Caco-2 (cell line): ENCODE results near the gene ERBB3. TPM values are rescaled to one million over a fixed set of nuclear protein-coding genes. Genes with fewer than 3 reads are reported as not detected.
A peak's percentile ranks its signal among the peaks of the same experiment; 100 is the strongest.
"Not testable (repeated sequence)": the region's sequence is repeated elsewhere in the genome, so short reads cannot be mapped to it uniquely, and the experiment has no call there.

Experiments used
- BruUV-seq: library from RNA; stranded (reverse); fragments of 400-500 nt; replicated peaks from 2 replicates; lab custom pipeline; 2021; lab: Mats Ljungman, UMichigan
- CTCF ChIA-PET: fragments of 300-600 bp; sonication (Branson Sonifier 250); formaldehyde crosslinking; loops from one replicate; lab custom pipeline; 2022; ENCODE audit warnings: antibody characterized with exemption; lab: Charles Lee
- POLR2A ChIA-PET: fragments of 300-600 bp; sonication (Branson Sonifier 250); formaldehyde crosslinking; loops from one replicate; lab custom pipeline; 2022; ENCODE audit warnings: antibody characterized with exemption; lab: Charles Lee
- DNase-seq, 2 experiments: peaks; one replicate each; pipeline versions ENCODE4 v3.0.0 to v3.0.0-alpha.2; 2020 to 2022
- H3K27me3 ChIP-seq: replicated peaks from 2 replicates; pipeline ENCODE4 v1.6.0; 2011; ENCODE audit warnings: low read length; ENCODE audit not compliant: control insufficient read depth, insufficient read depth
- H3K36me3 ChIP-seq: 2 replicates; pipeline ENCODE4 v1.5.1; 2011; ENCODE audit warnings: low read length; ENCODE audit not compliant: control insufficient read depth, insufficient read depth
- H3K4me1 ChIP-seq: fragments of 250-450 bp; sonication (Bioruptor Pico); 2 replicates; pipeline ENCODE4 v1.5.1; 2020; ENCODE audit warnings: mild to moderate bottlenecking
- H3K4me3 ChIP-seq: 2 replicates; pipeline ENCODE4 v1.5.1; 2011; ENCODE audit warnings: low read depth, mild to moderate bottlenecking, control low read depth, low read length
- H3K9me3 ChIP-seq: fragments of 250-450 bp; sonication (Bioruptor Pico); 2 replicates; pipeline ENCODE4 v1.5.1; 2020; ENCODE audit warnings: mild to moderate bottlenecking, moderate library complexity
- H3K27ac Mint-ChIP-seq: one replicate; pipeline ENCODE4 v1.8.0; 2022; ENCODE audit warnings: mixed read lengths; ENCODE audit not compliant: unreplicated experiment
- H3K27me3 Mint-ChIP-seq: one replicate; pipeline ENCODE4 v1.8.0; 2022; ENCODE audit warnings: mixed read lengths; ENCODE audit not compliant: insufficient read depth, unreplicated experiment
- H3K36me3 Mint-ChIP-seq: one replicate; pipeline ENCODE4 v1.8.0; 2022; ENCODE audit warnings: mild to moderate bottlenecking, mixed read lengths; ENCODE audit not compliant: insufficient read depth, unreplicated experiment
- H3K4me1 Mint-ChIP-seq: one replicate; pipeline ENCODE4 v1.8.0; 2022; ENCODE audit warnings: low read depth, mixed read lengths; ENCODE audit not compliant: unreplicated experiment
- H3K4me3 Mint-ChIP-seq: one replicate; pipeline ENCODE4 v1.8.0; 2022; ENCODE audit warnings: mild to moderate bottlenecking, moderate library complexity, mixed read lengths; ENCODE audit not compliant: unreplicated experiment
- H3K9me3 Mint-ChIP-seq: one replicate; pipeline ENCODE4 v1.8.0; 2022; ENCODE audit warnings: mixed read lengths; ENCODE audit not compliant: unreplicated experiment
- CTCF ChIP-seq, 2 experiments: fragments of 200-600 bp in 1 of 2; IDR thresholded peaks; 1 replicate in 1 of 2; 2 replicates in 1 of 2; pipeline versions ENCODE4 v1.5.1 to v1.8.0; 2011 to 2022; ENCODE audit warnings: antibody characterized with exemption in 1 of 2, control low read depth in 1 of 2, inconsistent platforms in 1 of 2, low read depth in 1 of 2, low read length in 1 of 2, mild to moderate bottlenecking in 1 of 2, moderate library complexity in 1 of 2; ENCODE audit not compliant: insufficient read depth in 1 of 2, severe bottlenecking in 1 of 2, unreplicated experiment in 1 of 2
- intact Hi-C: fragments of 100-400 bp; cut with micrococcal nuclease; formaldehyde crosslinking; loops from one replicate; pipeline ENCODE4 v1.10.0; 2022; ENCODE audit not compliant: unreplicated experiment
- total RNA-seq: library from RNA; stranded (reverse); gene quantifications from 2 replicates; pipeline ENCODE4 v1.2.3, GENCODE V29; 2022

ERBB3 gene
- total RNA-seq, 1 experiment from 2014 or later = 109 TPM

GRCh38 chr12:56041552-56042429, 38.2 kb upstream of the ERBB3 start, which contains the start of gene RPS26:
RPS26 (plus strand) TSS chr12:56041918; CDS start chr12:56042167, 249 bp downstream.
- Mint-ChIP-seq H3K4me1 (peaks cover 17% of the 10 kb centered on the region), H3K27ac (peak within 1 kb of the TSS; percentile 97), H3K27me3 (no peaks in the 10 kb centered on the region), H3K4me3 (peak within 1 kb of the TSS; percentile 94), H3K36me3 (peaks cover 52% of the 10 kb centered on the region), H3K9me3 (no peaks in the 10 kb centered on the region)
- intact Hi-C loops = loop anchor here (1.0 to 5.0 kb wide), 8 partner anchors 31 to 303 kb away; partner anchors contain the start of genes GDF11 and PA2G4
- DNase-seq = peak; percentile 95 to 98
- Histone ChIP-seq H3K27me3 (no peaks in the 10 kb centered on the region), H3K4me1 (peaks cover 10% of the 10 kb centered on the region), H3K9me3 (no peaks in the 10 kb centered on the region), H3K36me3 (peaks cover 2% of the 10 kb centered on the region), H3K4me3 (peak within 1 kb of the TSS; percentile 79)
- CTCF ChIA-PET = interaction anchor here (1.4 kb wide), 1 partner anchor 45 kb away, joined by 15 read pairs; the partner anchor contains the start of gene SUOX
- no TSS peak for BruUV-seq
- POLR2A ChIA-PET = interaction anchor here (0.6 to 1.4 kb wide), 2 partner anchors 44 to 87 kb away, joined by 3 to 7 read pairs; partner anchors contain the start of gene SUOX
- peak in 1 of 2 experiments; percentile 79 for TF ChIP-seq CTCF (IDR thresholded peaks at IDR 0.05; ENCODE audit: insufficient read depth in 1 of 2, low read depth in 1 of 2, low read length in 1 of 2, severe bottlenecking in 1 of 2, unreplicated experiment in 1 of 2)

GRCh38 chr12:56042430-56042813, 37.5 kb upstream of the ERBB3 start:
- H3K27me3 Mint-ChIP-seq, H3K36me3 ChIP-seq, H3K9me3 ChIP-seq, H3K27me3 ChIP-seq, CTCF ChIA-PET, H3K9me3 Mint-ChIP-seq, POLR2A ChIA-PET, H3K4me1 ChIP-seq, DNase-seq: not testable (repeated sequence)
- Mint-ChIP-seq H3K4me3 (peak overlapping the region; percentile 94), H3K36me3 (peaks cover 55% of the 10 kb centered on the region), H3K4me1 (peaks cover 17% of the 10 kb centered on the region), H3K27ac (peak overlapping the region; percentile 97)
- intact Hi-C loops = loop anchor here (1.0 to 5.0 kb wide), 2 partner anchors 62 to 220 kb away; partner anchors contain the start of gene PA2G4
- peak overlapping the region; percentile 79 for H3K4me3 ChIP-seq
- TSS peak; percentile 85 for BruUV-seq

- Histone ChIP-seq H3K4me3 (peak overlapping the region; percentile 79), H3K4me1 (peaks cover 10% of the 10 kb centered on the region), H3K36me3 (peaks cover 2% of the 10 kb centered on the region; the same call in 1 of the 2 replicates), H3K27me3 (no peaks in the 10 kb centered on the region), H3K9me3 (no peaks in the 10 kb centered on the region)
- peaks cover 15% of the 10 kb centered on the region for H3K4me1 Mint-ChIP-seq
- intact Hi-C loops = loop anchor here (1.0 to 5.0 kb wide), 2 partner anchors 61 to 221 kb away; partner anchors contain the start of gene PA2G4
- H3K4me3 Mint-ChIP-seq = peak overlapping the region; percentile 94
- ChIA-PET CTCF (no interaction called here), POLR2A (no interaction called here)
- peak overlapping the region; percentile 97 for H3K27ac Mint-ChIP-seq
- no peak for DNase-seq
- no peak for TF ChIP-seq CTCF (IDR thresholded peaks at IDR 0.05; ENCODE audit: insufficient read depth in 1 of 2, low read depth in 1 of 2, low read length in 1 of 2, severe bottlenecking in 1 of 2, unreplicated experiment in 1 of 2)
- no peaks in the 10 kb centered on the region for H3K9me3 Mint-ChIP-seq
- BruUV-seq = no TSS peak
- no peaks in the 10 kb centered on the region for H3K27me3 Mint-ChIP-seq
- H3K36me3 Mint-ChIP-seq = peaks cover 56% of the 10 kb centered on the region
Observed at GRCh38 chr12:56042843-56043242, 37.1 kb upstream of the ERBB3 start.
